Retinal pigment epithelial cell (primary cell): ENCODE data around the gene LRRC1.

Source experiments
- DNase-seq: peaks from one replicate; pipeline ENCODE4 v3.0.0-alpha.2; 2010; ENCODE audit warnings: low read depth
- H3K4me3 ChIP-seq: 2 replicates; pipeline ENCODE4 v1.5.1; 2011; ENCODE audit warnings: mild to moderate bottlenecking, low read length, control low read depth, moderate library complexity
- CTCF ChIP-seq: conservative IDR thresholded peaks from 2 replicates; pipeline ENCODE4 v1.5.1; 2011; ENCODE audit warnings: low read depth, low read length, control low read depth, inconsistent platforms

Gene LRRC1

GRCh38 chr6:53913286-53913685, 118.5 kb downstream of the LRRC1 start:
- TF ChIP-seq CTCF, result no peak
- no peak for DNase-seq
- no peak overlapping the region for H3K4me3 ChIP-seq

GRCh38 chr6:53915026-53915691, 120.4 kb downstream of the LRRC1 start:
- no peak for DNase-seq
- H3K4me3 ChIP-seq, result no peak overlapping the region
- no peak for TF ChIP-seq CTCF

GRCh38 chr6:53916804-53917463, 122.1 kb downstream of the LRRC1 start:
- no peak for TF ChIP-seq CTCF
- no peak overlapping the region for H3K4me3 ChIP-seq
- no peak for DNase-seq

- no peak for TF ChIP-seq CTCF
- no peak overlapping the region for H3K4me3 ChIP-seq
- no peak for DNase-seq
Measured at GRCh38 chr6:53917464-53917842, 122.6 kb downstream of the LRRC1 start.

GRCh38 chr6:53918854-53919510, 124.2 kb downstream of the LRRC1 start:
- no peak for TF ChIP-seq CTCF
- DNase-seq, result no peak
- H3K4me3 ChIP-seq, result no peak overlapping the region

- DNase-seq, result no peak
- no peak for TF ChIP-seq CTCF
- H3K4me3 ChIP-seq, result no peak overlapping the region
Measured at GRCh38 chr6:53919881-53920360, 125.1 kb downstream of the LRRC1 start.

- TF ChIP-seq CTCF, result no peak
- no peak overlapping the region for H3K4me3 ChIP-seq
- no peak for DNase-seq
Measured at GRCh38 chr6:53920881-53921280, 126.1 kb downstream of the LRRC1 start.
